DMS53 treated with DMSO at 0.1 percent for 48 hours (cell line): Measurements from ENCODE around the gene RHCG.
A peak's percentile ranks its signal among the peaks of the same experiment; 100 is the strongest.

ENCODE experiments used
- DNase-seq: peaks from one replicate; lab custom pipeline; 2025; ENCODE audit not compliant: unreplicated experiment; lab: John Stamatoyannopoulos, UW

The RHCG gene

DNA sequence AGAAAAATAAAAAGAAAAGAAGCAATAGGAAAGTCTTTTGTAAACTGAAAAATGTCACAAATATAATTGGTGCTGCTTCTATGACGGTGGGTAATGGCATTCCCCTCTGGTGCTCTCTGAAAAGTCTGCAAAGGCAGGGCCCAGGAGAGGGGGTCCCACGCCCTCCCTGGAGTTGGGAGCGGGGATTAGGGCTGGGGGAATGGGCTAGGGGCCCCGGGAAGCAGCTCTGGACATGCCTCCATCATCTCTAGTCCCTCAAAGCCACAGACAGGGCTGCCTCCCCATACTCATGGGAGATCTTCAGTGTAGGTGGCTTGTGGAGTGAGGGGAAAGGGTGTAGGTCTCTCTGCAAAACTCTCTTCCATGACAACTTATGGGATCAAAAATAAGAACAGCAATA, 7.8 kb upstream of the RHCG start:
- DNase-seq, result no peak

GRCh38 chr15:89502867-89503595, 6.6 kb upstream of the RHCG start:
- DNase-seq, result no peak

DNA sequence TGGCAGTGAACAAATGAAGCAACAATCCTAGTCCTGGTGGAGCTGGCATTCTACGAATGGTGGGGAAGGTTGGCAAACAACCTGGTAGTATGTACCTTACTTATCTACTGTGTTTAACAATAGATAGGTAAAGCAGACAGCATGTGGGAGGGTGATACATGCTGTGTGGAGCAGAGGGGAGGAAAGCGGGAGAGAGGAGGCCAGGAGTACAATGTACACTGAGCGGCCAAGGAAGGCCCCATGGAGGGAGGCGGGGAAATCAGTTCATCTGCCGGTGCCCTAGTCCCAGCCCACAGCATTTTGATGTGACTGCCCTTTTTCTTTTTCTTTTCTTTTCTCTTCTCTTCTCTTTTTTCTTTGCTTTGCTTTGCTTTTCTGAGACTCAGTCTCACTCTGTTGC, 5.3 kb upstream of the RHCG start:
- DNase-seq, result no peak

DNA sequence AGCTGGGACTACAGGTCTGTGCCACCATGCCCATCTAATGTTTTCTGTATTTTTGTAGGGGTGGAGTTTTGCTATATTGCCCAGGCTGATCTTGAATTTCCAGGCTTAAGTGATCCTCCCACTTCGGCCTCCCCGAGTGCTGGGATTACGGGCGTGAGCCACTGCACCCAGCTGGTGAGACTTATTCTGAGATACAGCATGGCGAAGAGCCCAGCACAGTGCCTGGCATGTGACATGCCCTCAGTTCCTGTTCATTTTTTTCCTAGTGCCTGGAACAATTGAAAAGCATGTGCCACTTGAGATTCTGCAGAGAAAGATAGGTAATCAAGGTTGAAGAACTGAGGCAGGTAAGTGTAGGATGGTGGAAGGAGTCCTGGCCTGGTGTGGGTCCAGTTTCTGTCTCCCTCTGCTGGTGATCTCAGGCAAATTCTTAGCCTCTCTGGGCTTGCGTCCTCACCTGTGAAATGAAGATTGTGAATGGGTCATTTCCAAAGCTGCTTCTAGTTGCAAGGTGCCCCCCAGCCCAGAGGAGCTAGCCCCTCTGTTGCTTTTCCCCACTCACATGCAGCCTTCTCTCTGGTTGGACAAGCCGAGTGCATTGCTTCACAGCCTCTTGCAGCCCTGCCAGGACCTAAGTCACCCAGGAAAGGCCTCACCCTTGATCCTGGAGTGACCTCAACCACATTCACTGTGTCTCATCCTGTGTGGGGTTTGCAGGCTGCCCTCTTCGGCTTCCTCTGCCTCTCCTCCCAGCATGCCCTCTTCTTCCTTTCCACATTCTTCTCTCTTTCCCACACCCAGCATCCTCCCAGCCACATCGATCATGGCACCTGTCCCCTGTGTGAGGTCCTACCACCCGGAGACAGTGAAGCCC, 4.3 kb upstream of the RHCG start:
- DNase-seq, result no peak

GRCh38 chr15:89499156-89499555, 2.8 kb upstream of the RHCG start:
- no peak for DNase-seq

DNA sequence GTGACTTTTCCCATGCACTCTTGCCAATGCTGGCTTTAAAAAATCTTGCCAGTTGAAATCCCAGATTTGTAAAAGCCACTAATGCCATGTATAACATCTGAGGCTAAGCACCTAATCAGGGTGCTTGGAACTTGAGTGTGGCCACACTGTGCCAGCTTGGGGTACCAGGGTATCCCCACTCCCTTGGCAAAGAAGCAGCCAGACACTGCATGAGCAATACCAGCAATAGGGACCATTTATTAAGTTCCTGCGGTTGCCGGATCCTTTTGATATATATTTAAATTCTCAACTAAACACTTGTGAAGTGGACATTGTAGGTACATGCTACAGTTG, 2.2 kb upstream of the RHCG start:
- no peak for DNase-seq

- no peak for DNase-seq
These were observed 848 bp upstream of the RHCG start for GRCh38 chr15:89497231-89497630.

- DNase-seq, result no peak
These were observed 691 bp downstream of the RHCG start for GRCh38 chr15:89495638-89496145.

GRCh38 chr15:89494941-89495637, 1.3 kb downstream of the RHCG start:
- DNase-seq, result peak; percentile 10

GRCh38 chr15:89494031-89494430, 2.4 kb downstream of the RHCG start:
- DNase-seq, result no peak

DNA sequence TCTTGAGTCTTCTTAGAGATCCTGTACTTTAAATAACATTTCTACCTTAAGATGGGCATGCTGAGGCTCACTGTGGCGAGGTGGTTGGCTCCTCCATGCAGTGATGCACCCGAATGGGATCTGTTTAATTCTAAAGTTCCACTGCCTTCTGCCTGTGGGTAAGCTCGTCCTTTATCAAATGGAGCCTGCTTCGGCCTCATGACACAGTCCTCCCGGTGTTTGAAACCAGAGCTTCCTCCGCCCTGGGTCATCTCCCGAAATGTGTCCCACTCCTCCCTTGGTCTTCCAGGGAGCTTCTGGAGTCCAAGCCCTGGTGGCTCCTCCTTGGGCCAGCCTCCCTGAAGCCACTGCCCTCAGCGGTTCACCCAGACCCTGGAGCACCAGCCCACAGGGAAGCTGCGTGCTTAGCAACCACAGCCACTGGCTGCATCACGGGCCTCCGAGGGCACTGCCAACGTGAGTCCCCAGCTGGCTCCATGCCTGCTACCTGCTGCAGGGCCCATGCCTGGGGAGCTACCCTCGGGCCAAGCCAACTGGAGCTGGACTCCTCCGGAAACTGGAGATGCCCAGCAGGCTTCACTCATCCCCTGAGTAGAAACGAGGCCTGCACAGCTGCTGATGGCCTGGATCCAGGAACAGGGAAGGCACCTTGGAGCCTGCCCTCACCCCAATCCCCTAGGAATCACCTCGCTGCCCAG, 3.3 kb downstream of the RHCG start:
- no peak for DNase-seq

- DNase-seq, result no peak
These were observed 4.2 kb downstream of the RHCG start for GRCh38 chr15:89492111-89492641.

- DNase-seq, result no peak
These were observed 5.5 kb downstream of the RHCG start for GRCh38 chr15:89490814-89491315.

- no peak for DNase-seq
These were observed 6.1 kb downstream of the RHCG start for GRCh38 chr15:89490081-89490813.

GRCh38 chr15:89489376-89489775, 7.0 kb downstream of the RHCG start:
- DNase-seq, result no peak

- no peak for DNase-seq
These were observed 8.6 kb downstream of the RHCG start for GRCh38 chr15:89487791-89488190.

GRCh38 chr15:89486726-89487050, 9.7 kb downstream of the RHCG start:
- peak; percentile 7 for DNase-seq

DNA sequence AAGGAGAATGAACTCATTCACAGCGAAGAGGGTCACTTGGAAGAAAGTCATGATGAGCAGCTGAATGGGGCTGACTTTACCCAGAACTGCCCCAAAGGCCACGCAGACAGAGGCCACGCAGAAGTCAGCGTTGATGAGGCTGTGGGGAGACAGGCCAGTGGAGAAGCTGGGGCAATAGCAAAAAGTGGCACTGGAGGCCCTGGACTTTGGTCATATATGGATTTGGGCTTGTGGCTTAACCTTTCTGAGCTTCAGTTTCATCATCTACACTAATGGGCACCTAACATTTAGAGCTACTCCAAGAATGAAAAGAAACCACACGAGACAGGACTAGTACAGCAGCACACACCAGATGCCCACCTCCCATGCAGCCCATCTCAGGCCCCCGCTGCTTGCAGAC, 13.3 kb downstream of the RHCG start:
- no peak for DNase-seq

GRCh38 chr15:89482139-89482538, 14.2 kb downstream of the RHCG start:
- no peak for DNase-seq

GRCh38 chr15:89480505-89480904, 15.9 kb downstream of the RHCG start:
- DNase-seq, result no peak
